ENCODE results near the gene PCOLCE2. TPM values are rescaled to one million over a fixed set of nuclear protein-coding genes. Genes with fewer than 3 reads are reported as not detected.

PCOLCE2 gene
- total RNA-seq, 1 experiment from 2014 or later: 13.5 TPM

GRCh38 chr3:142863930-142864920, 24.7 kb downstream of the PCOLCE2 start:
- CTCF ChIA-PET: interaction anchor here (2.0 to 2.2 kb wide), 2 partner anchors 10 to 36 kb away, joined by 6 to 7 read pairs; no protein-coding TSS in a partner anchor
- Mint-ChIP-seq H3K36me3 (no peaks in the 10 kb centered on the region), H3K27me3 (ENCODE audit: low read depth) (no peaks in the 10 kb centered on the region), H3K4me1 (peaks cover 66% of the 10 kb centered on the region), H3K9me3 (peaks cover 4% of the 10 kb centered on the region), H3K27ac (peak overlapping the region; percentile 98), H3K4me3 (peak overlapping the region; percentile 41)
- POLR2A ChIA-PET: no interaction called here
- ATAC-seq: no peak
- no peak for TF ChIP-seq GABPB1 (CRISPR knock-in tag; IDR thresholded peaks at IDR 0.05)
- TF ChIP-seq MAX (CRISPR knock-in tag; IDR thresholded peaks at IDR 0.05): no peak
- TF ChIP-seq PREB (CRISPR knock-in tag; IDR thresholded peaks at IDR 0.05; ENCODE audit: borderline replicate concordance): no peak
- no peak for TF ChIP-seq CREB1 (CRISPR knock-in tag; IDR thresholded peaks at IDR 0.05)
- no peak for TF ChIP-seq ZSCAN18 (CRISPR knock-in tag; IDR thresholded peaks at IDR 0.05)
- TF ChIP-seq ZNF425 (CRISPR knock-in tag; conservative IDR thresholded peaks at IDR 0.05): no peak
- no peak for TF ChIP-seq SMAD3 (CRISPR knock-in tag; IDR thresholded peaks at IDR 0.05; ENCODE audit: borderline replicate concordance)
- TF ChIP-seq CBFB (CRISPR knock-in tag; IDR thresholded peaks at IDR 0.05; ENCODE audit: low read depth): no peak
- no peak for TF ChIP-seq KAT7 (CRISPR knock-in tag; IDR thresholded peaks at IDR 0.05; ENCODE audit: borderline replicate concordance)
- no peak for TF ChIP-seq ZNF219 (CRISPR knock-in tag; IDR thresholded peaks at IDR 0.05; ENCODE audit: borderline replicate concordance)
- no peak for TF ChIP-seq USF1 (CRISPR knock-in tag; IDR thresholded peaks at IDR 0.05)
- no peak for TF ChIP-seq ATF1 (CRISPR knock-in tag; IDR thresholded peaks at IDR 0.05)
- DNase-seq (ENCODE audit: low spot score): no peak

- peaks cover 4% of the 10 kb centered on the region for H3K9me3 Mint-ChIP-seq
- peak overlapping the region; percentile 98 for H3K27ac Mint-ChIP-seq
- DNase-seq (ENCODE audit: low spot score) (no peak), ATAC-seq (peak; percentile 59)
- TF ChIP-seq ZBTB21 (CRISPR knock-in tag; IDR thresholded peaks at IDR 0.05; ENCODE audit: borderline replicate concordance) (no peak), SP1 (CRISPR knock-in tag; conservative IDR thresholded peaks at IDR 0.05) (0 out of 2 replicates have a peak, but pooled peaks have one; percentile 19)
- ChIA-PET CTCF (interaction anchor here (0.6 to 2.2 kb wide), 7 partner anchors 9 to 856 kb away, joined by 3 to 7 read pairs (median 4); no protein-coding TSS in a partner anchor), POLR2A (interaction anchor here (0.6 to 0.7 kb wide), 2 partner anchors 110 to 120 kb away, joined by 4 to 5 read pairs; no protein-coding TSS in a partner anchor)
- H3K4me1 Mint-ChIP-seq: peaks cover 68% of the 10 kb centered on the region
- H3K4me3 Mint-ChIP-seq: peak overlapping the region; percentile 41
- H3K27me3 Mint-ChIP-seq (ENCODE audit: low read depth): no peaks in the 10 kb centered on the region
- no peaks in the 10 kb centered on the region for H3K36me3 Mint-ChIP-seq
These were observed 25.7 kb downstream of the PCOLCE2 start for GRCh38 chr3:142863010-142863817.
